ENCODE data around the gene SPOCK1. TPM values are rescaled to one million over a fixed set of nuclear protein-coding genes. Genes with fewer than 3 reads are reported as not detected.
"Not testable (repeated sequence)": the region's sequence is repeated elsewhere in the genome, so short reads cannot be mapped to it uniquely, and the experiment has no call there.

The SPOCK1 gene
- total RNA-seq, 1 donor from 2014 or later: 28.6 TPM

DNA sequence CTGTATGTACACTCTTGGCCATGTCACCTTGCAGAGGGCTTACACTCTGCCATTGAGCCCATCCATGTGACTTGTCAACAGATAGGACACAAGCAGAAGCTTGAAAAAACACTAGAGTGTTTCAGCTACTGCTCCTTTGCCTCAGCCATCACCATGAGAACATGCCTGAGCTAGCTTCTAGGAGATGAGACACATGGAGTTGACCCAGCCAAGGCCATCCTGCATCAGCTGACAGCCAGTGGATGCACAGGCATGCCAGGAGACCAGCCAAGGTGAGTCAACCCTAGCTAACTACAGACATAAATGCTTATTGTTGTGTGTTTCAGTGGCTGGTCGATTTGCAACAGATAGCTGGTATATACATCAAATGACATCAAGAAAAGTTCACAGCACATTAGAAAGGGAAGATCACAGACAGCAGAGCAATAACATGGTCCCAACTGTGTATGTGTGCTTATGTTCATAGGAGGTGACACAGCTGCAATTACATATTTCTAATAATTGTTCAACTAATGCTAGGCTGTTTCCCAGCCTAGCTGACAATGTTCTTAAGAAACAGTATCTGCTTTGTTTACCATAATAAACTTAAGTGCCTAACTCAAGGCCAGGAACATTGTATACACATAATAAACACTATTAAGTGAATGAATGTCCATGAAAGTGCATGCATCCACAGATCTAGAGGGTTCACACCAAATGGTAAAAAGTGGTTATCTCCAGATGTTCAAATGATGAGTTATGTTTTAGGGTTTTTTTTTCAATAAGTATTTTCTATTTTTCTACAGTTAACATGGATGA lies 105.7 kb downstream of the SPOCK1 start:
- TF ChIP-seq, protein P1, sequence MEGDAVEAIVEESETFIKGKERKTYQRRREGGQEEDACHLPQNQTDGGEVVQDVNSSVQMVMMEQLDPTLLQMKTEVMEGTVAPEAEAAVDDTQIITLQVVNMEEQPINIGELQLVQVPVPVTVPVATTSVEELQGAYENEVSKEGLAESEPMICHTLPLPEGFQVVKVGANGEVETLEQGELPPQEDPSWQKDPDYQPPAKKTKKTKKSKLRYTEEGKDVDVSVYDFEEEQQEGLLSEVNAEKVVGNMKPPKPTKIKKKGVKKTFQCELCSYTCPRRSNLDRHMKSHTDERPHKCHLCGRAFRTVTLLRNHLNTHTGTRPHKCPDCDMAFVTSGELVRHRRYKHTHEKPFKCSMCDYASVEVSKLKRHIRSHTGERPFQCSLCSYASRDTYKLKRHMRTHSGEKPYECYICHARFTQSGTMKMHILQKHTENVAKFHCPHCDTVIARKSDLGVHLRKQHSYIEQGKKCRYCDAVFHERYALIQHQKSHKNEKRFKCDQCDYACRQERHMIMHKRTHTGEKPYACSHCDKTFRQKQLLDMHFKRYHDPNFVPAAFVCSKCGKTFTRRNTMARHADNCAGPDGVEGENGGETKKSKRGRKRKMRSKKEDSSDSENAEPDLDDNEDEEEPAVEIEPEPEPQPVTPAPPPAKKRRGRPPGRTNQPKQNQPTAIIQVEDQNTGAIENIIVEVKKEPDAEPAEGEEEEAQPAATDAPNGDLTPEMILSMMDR (IDR thresholded peaks at IDR 0.05; ENCODE audit: borderline replicate concordance): no peak
- Histone ChIP-seq H3K36me3 (no peaks in the 10 kb centered on the region), H3K4me1 (no peaks in the 10 kb centered on the region), H3K4me3 (no peak overlapping the region), H3K27me3 (ENCODE audit: low read depth) (peaks cover 26% of the 10 kb centered on the region), H3K9me3 (replicated peaks) (no peaks in the 10 kb centered on the region), H3K27ac (replicated peaks) (no peak overlapping the region)
- DNase-seq: no peak
- intact Hi-C loops (cut with micrococcal nuclease): no loop called here

GRCh38 chr5:137392261-137392660 lies 106.9 kb downstream of the SPOCK1 start:
- TF ChIP-seq, protein P1 (IDR thresholded peaks at IDR 0.05; ENCODE audit: borderline replicate concordance): no peak
- no peak for DNase-seq
- peaks cover 19% of the 10 kb centered on the region for H3K27me3 ChIP-seq (ENCODE audit: low read depth)
- H3K4me3 ChIP-seq: no peak overlapping the region
- H3K36me3 ChIP-seq: no peaks in the 10 kb centered on the region
- H3K9me3 ChIP-seq (replicated peaks): no peaks in the 10 kb centered on the region
- intact Hi-C loops (cut with micrococcal nuclease): no loop called here
- no peak overlapping the region for H3K27ac ChIP-seq (replicated peaks)
- H3K4me1 ChIP-seq: no peaks in the 10 kb centered on the region

DNA sequence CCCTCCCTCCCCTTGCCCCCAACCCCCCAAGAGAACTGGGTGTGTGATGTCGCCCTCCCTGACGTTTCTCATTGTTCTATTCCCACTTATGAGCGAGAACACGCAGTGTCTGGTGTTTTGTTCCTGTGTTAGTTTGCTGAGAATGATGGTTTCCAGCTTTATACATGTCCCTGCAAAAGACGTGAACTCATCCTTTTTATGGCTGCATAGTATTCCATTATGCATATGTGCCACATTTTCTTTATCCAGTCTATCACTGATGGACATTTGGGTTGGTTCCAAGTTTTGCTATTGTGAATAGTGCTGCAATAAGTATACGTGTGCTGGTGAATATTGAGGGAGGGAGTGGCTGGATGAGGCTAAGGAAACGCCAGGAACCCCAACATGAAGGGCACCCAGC lies 108.1 kb downstream of the SPOCK1 start:
- DNase-seq; H3K4me1 ChIP-seq; H3K27ac ChIP-seq (replicated peaks); H3K4me3 ChIP-seq; intact Hi-C loops (cut with micrococcal nuclease); H3K36me3 ChIP-seq: not testable (repeated sequence)
- Histone ChIP-seq H3K27me3 (ENCODE audit: low read depth) (peaks cover 10% of the 10 kb centered on the region), H3K9me3 (replicated peaks) (peaks cover 11% of the 10 kb centered on the region)

GRCh38 chr5:137389042-137389441 lies 110.1 kb downstream of the SPOCK1 start:
- no peaks in the 10 kb centered on the region for H3K4me1 ChIP-seq
- intact Hi-C loops (cut with micrococcal nuclease): no loop called here

DNA sequence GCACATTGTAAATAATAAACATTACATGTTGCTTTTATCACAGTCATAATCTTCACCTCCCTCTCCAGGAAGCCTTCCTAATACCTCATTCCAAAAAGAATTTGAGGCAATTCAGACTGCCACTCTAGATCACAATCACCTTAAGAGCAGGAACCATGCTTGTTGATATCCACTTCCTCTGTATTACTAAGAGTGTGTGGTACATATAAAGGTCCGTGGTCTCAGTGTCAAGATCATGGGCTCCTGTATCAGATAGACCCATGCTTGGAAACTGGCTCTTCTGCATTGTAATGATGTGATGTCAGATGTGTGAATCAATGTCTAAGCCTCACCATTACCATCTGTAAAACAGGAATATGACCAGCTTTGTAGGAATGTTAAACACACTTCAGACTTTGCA lies 114.1 kb downstream of the SPOCK1 start:
- intact Hi-C loops (cut with micrococcal nuclease): no loop called here

More at GRCh38 chr5:137389042-137389441, 110.1 kb downstream of the SPOCK1 start:
- Histone ChIP-seq H3K36me3 (no peaks in the 10 kb centered on the region), H3K9me3 (replicated peaks) (peaks cover 22% of the 10 kb centered on the region), H3K27ac (replicated peaks) (no peak overlapping the region), H3K4me3 (no peak overlapping the region), H3K27me3 (ENCODE audit: low read depth) (no peaks in the 10 kb centered on the region)
- DNase-seq: no peak
- TF ChIP-seq, protein P1 (IDR thresholded peaks at IDR 0.05; ENCODE audit: borderline replicate concordance): no peak

DNA sequence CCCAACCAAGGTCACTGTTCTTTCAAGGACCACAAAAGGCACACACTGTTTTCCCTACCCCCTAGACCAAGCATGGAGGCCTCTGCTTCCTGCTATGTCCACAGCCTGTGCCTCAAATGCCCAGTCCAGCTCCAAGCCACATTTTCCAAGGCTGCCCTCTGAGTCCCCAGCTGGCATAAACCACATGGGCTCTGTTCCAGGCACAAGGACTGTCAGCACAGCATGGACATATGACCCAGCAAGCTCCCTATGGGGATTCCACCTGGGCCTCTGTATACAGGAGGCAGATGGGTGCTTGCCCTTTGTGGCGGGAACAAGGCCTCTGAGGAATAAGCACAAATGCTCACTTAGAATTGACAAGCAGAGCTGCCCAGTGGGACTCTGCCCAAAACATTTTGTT lies 115.2 kb downstream of the SPOCK1 start:
- Histone ChIP-seq H3K27me3 (ENCODE audit: low read depth) (peaks cover 24% of the 10 kb centered on the region), H3K4me3 (no peak overlapping the region), H3K9me3 (replicated peaks) (peaks cover 33% of the 10 kb centered on the region), H3K4me1 (no peaks in the 10 kb centered on the region), H3K27ac (replicated peaks) (no peak overlapping the region), H3K36me3 (no peaks in the 10 kb centered on the region)
- intact Hi-C loops (cut with micrococcal nuclease): no loop called here
- TF ChIP-seq, protein P1 (IDR thresholded peaks at IDR 0.05; ENCODE audit: borderline replicate concordance): no peak
- DNase-seq: no peak

More for the DNA sequence above, 114.1 kb downstream of the SPOCK1 start:
- no peak for DNase-seq
- Histone ChIP-seq H3K4me1 (no peaks in the 10 kb centered on the region), H3K27ac (replicated peaks) (no peak overlapping the region), H3K27me3 (ENCODE audit: low read depth) (peaks cover 12% of the 10 kb centered on the region), H3K36me3 (no peaks in the 10 kb centered on the region), H3K4me3 (no peak overlapping the region), H3K9me3 (replicated peaks) (peaks cover 33% of the 10 kb centered on the region)
- TF ChIP-seq, protein P1 (IDR thresholded peaks at IDR 0.05; ENCODE audit: borderline replicate concordance): no peak

Measured in left ventricle myocardium inferior (tissue), 1 donor.